ENCODE results near the gene SPACA9.

DNA sequence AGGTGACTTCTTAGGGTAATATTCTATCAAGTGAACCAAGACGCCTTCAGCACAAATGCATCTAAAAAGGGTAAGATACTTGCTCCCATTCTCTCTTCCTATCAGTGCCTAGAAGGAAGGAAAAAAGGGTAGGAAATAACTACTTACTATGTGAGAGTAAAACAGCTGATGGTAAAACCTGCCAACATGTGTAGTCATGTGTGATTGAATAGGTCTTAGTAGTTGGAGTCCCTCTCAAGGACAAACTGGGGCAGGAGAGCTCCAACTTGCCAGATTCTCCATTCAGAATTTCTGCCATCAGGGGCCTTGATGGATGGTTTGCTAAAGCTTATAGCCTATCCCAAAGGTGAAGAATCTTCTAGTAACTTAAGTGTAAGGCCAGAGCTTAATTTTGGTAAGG lies 60.5 kb downstream of the SPACA9 start:
- TF ChIP-seq, protein P1, sequence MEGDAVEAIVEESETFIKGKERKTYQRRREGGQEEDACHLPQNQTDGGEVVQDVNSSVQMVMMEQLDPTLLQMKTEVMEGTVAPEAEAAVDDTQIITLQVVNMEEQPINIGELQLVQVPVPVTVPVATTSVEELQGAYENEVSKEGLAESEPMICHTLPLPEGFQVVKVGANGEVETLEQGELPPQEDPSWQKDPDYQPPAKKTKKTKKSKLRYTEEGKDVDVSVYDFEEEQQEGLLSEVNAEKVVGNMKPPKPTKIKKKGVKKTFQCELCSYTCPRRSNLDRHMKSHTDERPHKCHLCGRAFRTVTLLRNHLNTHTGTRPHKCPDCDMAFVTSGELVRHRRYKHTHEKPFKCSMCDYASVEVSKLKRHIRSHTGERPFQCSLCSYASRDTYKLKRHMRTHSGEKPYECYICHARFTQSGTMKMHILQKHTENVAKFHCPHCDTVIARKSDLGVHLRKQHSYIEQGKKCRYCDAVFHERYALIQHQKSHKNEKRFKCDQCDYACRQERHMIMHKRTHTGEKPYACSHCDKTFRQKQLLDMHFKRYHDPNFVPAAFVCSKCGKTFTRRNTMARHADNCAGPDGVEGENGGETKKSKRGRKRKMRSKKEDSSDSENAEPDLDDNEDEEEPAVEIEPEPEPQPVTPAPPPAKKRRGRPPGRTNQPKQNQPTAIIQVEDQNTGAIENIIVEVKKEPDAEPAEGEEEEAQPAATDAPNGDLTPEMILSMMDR (IDR thresholded peaks at IDR 0.05), result no peak
- no peak for TF ChIP-seq POLR2A (IDR thresholded peaks at IDR 0.05)

Measured in right lobe of liver (tissue), 4 donors.